MCF 10A (cell line): Measurements from ENCODE around the gene ZNG1A. TPM values are rescaled to one million over a fixed set of nuclear protein-coding genes. Genes with fewer than 3 reads are reported as not detected.
A peak's percentile ranks its signal among the peaks of the same experiment; 100 is the strongest.

Experiments
- BruUV-seq: library from RNA; stranded (reverse); fragments of 400-500 nt; replicated peaks from 2 replicates; lab custom pipeline; 2021; lab: Mats Ljungman, UMichigan
- CTCF ChIA-PET: fragments of 300-600 bp; sonication (Branson Sonifier 250); formaldehyde crosslinking; extraction: SDS; loops from one replicate; lab custom pipeline; 2021; ENCODE audit warnings: antibody characterized with exemption, inconsistent platforms; lab: Yijun Ruan, JAX
- POLR2A ChIA-PET: fragments of 300-600, 350-650 bp; sonication (Branson Sonifier 250); formaldehyde crosslinking; extraction: SDS; loops from one replicate; lab custom pipeline; 2020; ENCODE audit warnings: antibody characterized with exemption, inconsistent platforms; lab: Yijun Ruan, JAX
- DNase-seq: peaks from one replicate; pipeline ENCODE4 v3.0.0-alpha.2; 2018; ENCODE audit not compliant: unreplicated experiment
- H3K27ac Mint-ChIP-seq: one replicate; pipeline ENCODE4 v1.8.0; 2022; ENCODE audit warnings: mild to moderate bottlenecking, low read depth, mixed read lengths; ENCODE audit not compliant: unreplicated experiment
- H3K27me3 Mint-ChIP-seq: one replicate; pipeline ENCODE4 v1.8.0; 2022; ENCODE audit warnings: mixed read lengths; ENCODE audit not compliant: insufficient read depth, unreplicated experiment
- H3K36me3 Mint-ChIP-seq: one replicate; pipeline ENCODE4 v1.8.0; 2022; ENCODE audit warnings: mild to moderate bottlenecking, moderate library complexity, mixed read lengths; ENCODE audit not compliant: insufficient read depth, unreplicated experiment
- H3K4me1 Mint-ChIP-seq: one replicate; pipeline ENCODE4 v1.8.0; 2022; ENCODE audit warnings: mixed read lengths; ENCODE audit not compliant: insufficient read depth, unreplicated experiment
- H3K4me3 Mint-ChIP-seq: one replicate; pipeline ENCODE4 v1.8.0; 2022; ENCODE audit warnings: mild to moderate bottlenecking, moderate library complexity, mixed read lengths; ENCODE audit not compliant: unreplicated experiment
- H3K9me3 Mint-ChIP-seq: one replicate; pipeline ENCODE4 v1.8.0; 2022; ENCODE audit warnings: mixed read lengths; ENCODE audit not compliant: unreplicated experiment
- intact Hi-C: fragments of 100-400 bp; cut with micrococcal nuclease; formaldehyde crosslinking; loops from 2 replicates; pipeline ENCODE4 v1.14.1; 2022
- total RNA-seq: library from RNA; stranded (reverse); gene quantifications from 2 replicates; pipeline ENCODE4 v1.2.3, GENCODE V29; 2022
- TF ChIP-seq, protein P1 (sequence below): fragments of 200-600 bp; IDR thresholded peaks from one replicate; pipeline ENCODE4 v1.8.0; 2022; ENCODE audit warnings: antibody characterized with exemption, mild to moderate bottlenecking; ENCODE audit not compliant: unreplicated experiment

ZNG1A gene
- total RNA-seq, 1 experiment from 2014 or later: 43.1 TPM

DNA sequence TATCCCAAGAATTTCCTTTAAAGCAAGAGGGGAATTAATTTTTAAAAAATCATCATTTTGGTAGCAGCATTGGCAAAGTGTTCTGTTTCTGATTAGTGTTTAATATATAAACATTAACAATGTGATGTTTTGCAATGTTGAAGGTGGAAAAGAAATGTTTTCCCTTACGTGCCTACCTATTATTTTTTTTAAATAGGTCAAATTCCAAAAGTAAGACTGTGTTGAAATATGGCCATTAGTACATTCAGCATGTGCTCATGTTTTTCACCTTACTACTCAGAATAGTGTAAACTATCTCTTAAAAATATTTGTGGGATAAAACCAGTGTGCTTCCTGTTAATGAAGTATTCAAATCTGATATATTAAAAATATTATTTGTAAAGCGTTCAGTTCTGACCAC is 39.1 kb upstream of the ZNG1A start:
- Mint-ChIP-seq H3K27ac (no peak overlapping the region), H3K4me3 (no peak overlapping the region), H3K36me3 (no peaks in the 10 kb centered on the region), H3K9me3 (no peaks in the 10 kb centered on the region), H3K4me1 (no peaks in the 10 kb centered on the region), H3K27me3 (no peaks in the 10 kb centered on the region)
- POLR2A ChIA-PET: interaction anchor here (1.2 kb wide), 1 partner anchor 11 kb away, joined by 4 read pairs; no protein-coding TSS in a partner anchor
- CTCF ChIA-PET: interaction anchor here (0.7 kb wide), 1 partner anchor 199 kb away, joined by 3 read pairs; no protein-coding TSS in a partner anchor
- intact Hi-C loops: loop anchor here (5.0 kb wide), 1 partner anchor 84 kb away; no protein-coding TSS in a partner anchor
- TF ChIP-seq, protein P1, sequence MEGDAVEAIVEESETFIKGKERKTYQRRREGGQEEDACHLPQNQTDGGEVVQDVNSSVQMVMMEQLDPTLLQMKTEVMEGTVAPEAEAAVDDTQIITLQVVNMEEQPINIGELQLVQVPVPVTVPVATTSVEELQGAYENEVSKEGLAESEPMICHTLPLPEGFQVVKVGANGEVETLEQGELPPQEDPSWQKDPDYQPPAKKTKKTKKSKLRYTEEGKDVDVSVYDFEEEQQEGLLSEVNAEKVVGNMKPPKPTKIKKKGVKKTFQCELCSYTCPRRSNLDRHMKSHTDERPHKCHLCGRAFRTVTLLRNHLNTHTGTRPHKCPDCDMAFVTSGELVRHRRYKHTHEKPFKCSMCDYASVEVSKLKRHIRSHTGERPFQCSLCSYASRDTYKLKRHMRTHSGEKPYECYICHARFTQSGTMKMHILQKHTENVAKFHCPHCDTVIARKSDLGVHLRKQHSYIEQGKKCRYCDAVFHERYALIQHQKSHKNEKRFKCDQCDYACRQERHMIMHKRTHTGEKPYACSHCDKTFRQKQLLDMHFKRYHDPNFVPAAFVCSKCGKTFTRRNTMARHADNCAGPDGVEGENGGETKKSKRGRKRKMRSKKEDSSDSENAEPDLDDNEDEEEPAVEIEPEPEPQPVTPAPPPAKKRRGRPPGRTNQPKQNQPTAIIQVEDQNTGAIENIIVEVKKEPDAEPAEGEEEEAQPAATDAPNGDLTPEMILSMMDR: no peak
- no peak for DNase-seq
- BruUV-seq: no TSS peak

DNA sequence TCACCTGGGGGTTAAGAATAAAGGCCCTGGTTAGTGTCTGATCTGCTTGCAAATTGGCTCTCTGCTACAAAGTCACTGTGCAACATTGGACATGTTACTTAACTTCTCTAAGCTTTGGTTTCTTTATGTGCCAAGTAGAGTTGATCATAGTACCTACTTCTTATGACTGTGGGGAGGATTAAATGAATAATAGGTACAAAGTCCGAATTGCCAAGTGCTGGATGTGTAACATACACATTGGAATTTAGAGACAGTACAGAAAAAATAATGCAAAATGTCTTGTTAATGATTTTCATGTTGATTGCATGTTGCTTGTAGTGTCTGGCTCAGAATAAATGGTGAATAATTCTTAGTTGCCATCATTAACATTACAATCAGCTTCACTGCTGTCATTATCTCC is 38.0 kb upstream of the ZNG1A start:
- no peak overlapping the region for H3K27ac Mint-ChIP-seq
- CTCF ChIA-PET: interaction anchor here (0.6 kb wide), 1 partner anchor 130 kb away, joined by 3 read pairs; no protein-coding TSS in a partner anchor
- H3K27me3 Mint-ChIP-seq: no peaks in the 10 kb centered on the region
- POLR2A ChIA-PET: interaction anchor here (0.8 to 1.2 kb wide), 2 partner anchors 12 to 23 kb away, joined by 3 to 4 read pairs; no protein-coding TSS in a partner anchor
- no peak for DNase-seq
- intact Hi-C loops: loop anchor here (5.0 kb wide), 1 partner anchor 85 kb away; no protein-coding TSS in a partner anchor
- no peak overlapping the region for H3K4me3 Mint-ChIP-seq
- TF ChIP-seq, protein P1: no peak
- no peaks in the 10 kb centered on the region for H3K36me3 Mint-ChIP-seq
- no peaks in the 10 kb centered on the region for H3K9me3 Mint-ChIP-seq
- no peaks in the 10 kb centered on the region for H3K4me1 Mint-ChIP-seq
- no TSS peak for BruUV-seq

DNA sequence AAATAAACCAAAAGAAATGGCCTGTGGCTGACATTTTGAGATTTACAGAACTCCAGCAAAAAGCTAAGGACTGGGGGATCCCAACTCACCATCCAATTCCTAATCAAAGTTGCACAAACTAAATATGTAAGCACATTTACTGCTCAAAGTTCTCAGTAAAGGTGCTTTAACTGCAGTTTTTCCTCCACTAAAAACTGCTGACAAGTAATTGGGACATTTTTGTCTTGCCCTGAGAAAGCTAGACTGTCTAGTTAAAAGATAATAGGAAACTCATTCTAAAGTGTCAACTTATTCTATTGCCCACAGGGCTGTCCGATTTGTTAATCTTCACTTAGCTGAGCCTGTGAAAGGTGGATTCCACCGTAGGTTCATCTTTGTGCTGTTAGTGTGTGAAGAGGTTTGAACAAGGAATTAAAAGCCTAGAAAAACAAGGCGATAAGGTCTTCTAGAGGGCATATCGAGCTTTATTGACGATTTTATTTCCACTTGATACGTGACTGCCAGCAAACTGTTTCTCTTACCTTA is 36.8 kb upstream of the ZNG1A start:
- Mint-ChIP-seq H3K27me3 (no peaks in the 10 kb centered on the region), H3K36me3 (no peaks in the 10 kb centered on the region), H3K4me1 (no peaks in the 10 kb centered on the region), H3K4me3 (peak overlapping the region; percentile 75), H3K27ac (no peak overlapping the region), H3K9me3 (no peaks in the 10 kb centered on the region)
- ChIA-PET POLR2A (interaction anchor here (1.2 to 2.2 kb wide), 4 partner anchors 9 to 90 kb away, joined by 3 to 7 read pairs (median 6); no protein-coding TSS in a partner anchor), CTCF (interaction anchor here (0.7 to 1.4 kb wide), 7 partner anchors 8 to 884 kb away, joined by 3 to 5 read pairs (median 4); no protein-coding TSS in a partner anchor)
- DNase-seq: no peak
- intact Hi-C loops: loop anchor here (5.0 kb wide), 1 partner anchor 87 kb away; no protein-coding TSS in a partner anchor
- TSS peak; percentile 44 for BruUV-seq
- TF ChIP-seq, protein P1: no peak
